HG02943 (cell line): ENCODE data around the gene LRRC18.

Experiments used
- ATAC-seq: cut with Tn5 transposase; IDR thresholded peaks from one replicate; pipeline ENCODE4 v1.9.1; 2021; ENCODE audit warnings: mild to moderate bottlenecking, low read depth, moderate library complexity; ENCODE audit not compliant: unreplicated experiment

The LRRC18 gene

GRCh38 chr10:48923748-48924147 is 15.9 kb downstream of the LRRC18 start:
- no peak for ATAC-seq

- no peak for ATAC-seq
These were observed 26.0 kb downstream of the LRRC18 start for GRCh38 chr10:48913674-48914073.

GRCh38 chr10:48910548-48910947 is 29.1 kb downstream of the LRRC18 start:
- no peak for ATAC-seq

GRCh38 chr10:48907730-48908129 is 31.9 kb downstream of the LRRC18 start:
- no peak for ATAC-seq

- no peak for ATAC-seq
These were observed 32.8 kb downstream of the LRRC18 start for GRCh38 chr10:48906841-48907240.

GRCh38 chr10:48905311-48905710 is 34.3 kb downstream of the LRRC18 start:
- no peak for ATAC-seq

- no peak for ATAC-seq
These were observed 34.8 kb downstream of the LRRC18 start for GRCh38 chr10:48904861-48905260.

- no peak for ATAC-seq
These were observed 36.5 kb downstream of the LRRC18 start for GRCh38 chr10:48903151-48903550.

GRCh38 chr10:48902096-48902495 is 37.5 kb downstream of the LRRC18 start:
- no peak for ATAC-seq

- no peak for ATAC-seq
These were observed 38.3 kb downstream of the LRRC18 start for GRCh38 chr10:48901319-48901718.

- no peak for ATAC-seq
These were observed 39.3 kb downstream of the LRRC18 start for GRCh38 chr10:48900371-48900801.

- ATAC-seq = no peak
These were observed 39.9 kb downstream of the LRRC18 start for GRCh38 chr10:48899781-48900180.

- ATAC-seq = no peak
These were observed 41.2 kb downstream of the LRRC18 start for GRCh38 chr10:48898426-48898825.

- no peak for ATAC-seq
These were observed 42.2 kb downstream of the LRRC18 start for GRCh38 chr10:48897441-48897790.

- ATAC-seq = no peak
These were observed 42.7 kb downstream of the LRRC18 start for GRCh38 chr10:48896756-48897440.

GRCh38 chr10:48895803-48896195 is 43.8 kb downstream of the LRRC18 start:
- no peak for ATAC-seq

GRCh38 chr10:48894911-48895802 is 44.5 kb downstream of the LRRC18 start:
- ATAC-seq = no peak

GRCh38 chr10:48890888-48891850 is 48.5 kb downstream of the LRRC18 start:
- ATAC-seq = no peak

GRCh38 chr10:48887982-48888381 is 51.7 kb downstream of the LRRC18 start:
- ATAC-seq = no peak

GRCh38 chr10:48885376-48885775 is 54.3 kb downstream of the LRRC18 start:
- ATAC-seq = no peak
